ENCODE data around the gene PRSS57.

The PRSS57 gene

DNA sequence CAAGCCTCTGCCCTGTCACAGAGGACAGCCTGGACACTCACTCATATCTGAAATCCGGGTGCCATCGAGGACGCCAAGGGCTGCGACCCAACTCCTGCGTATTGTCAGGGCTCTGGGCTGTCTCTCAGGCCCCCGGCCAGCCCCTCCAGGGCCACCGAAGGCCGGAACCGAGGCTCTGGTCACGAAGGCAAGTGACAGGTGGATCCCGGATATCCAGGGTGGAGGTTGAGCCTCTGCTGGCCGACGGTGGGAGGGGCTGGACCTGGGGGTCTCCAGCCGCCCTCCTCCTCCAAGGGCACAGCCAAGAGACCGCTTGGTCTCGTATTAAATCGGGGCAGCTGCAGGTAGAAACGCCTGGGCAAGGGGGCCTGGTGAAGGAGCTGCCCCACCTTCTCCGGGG, 37.6 kb downstream of the PRSS57 start:
- TF ChIP-seq, protein P1, sequence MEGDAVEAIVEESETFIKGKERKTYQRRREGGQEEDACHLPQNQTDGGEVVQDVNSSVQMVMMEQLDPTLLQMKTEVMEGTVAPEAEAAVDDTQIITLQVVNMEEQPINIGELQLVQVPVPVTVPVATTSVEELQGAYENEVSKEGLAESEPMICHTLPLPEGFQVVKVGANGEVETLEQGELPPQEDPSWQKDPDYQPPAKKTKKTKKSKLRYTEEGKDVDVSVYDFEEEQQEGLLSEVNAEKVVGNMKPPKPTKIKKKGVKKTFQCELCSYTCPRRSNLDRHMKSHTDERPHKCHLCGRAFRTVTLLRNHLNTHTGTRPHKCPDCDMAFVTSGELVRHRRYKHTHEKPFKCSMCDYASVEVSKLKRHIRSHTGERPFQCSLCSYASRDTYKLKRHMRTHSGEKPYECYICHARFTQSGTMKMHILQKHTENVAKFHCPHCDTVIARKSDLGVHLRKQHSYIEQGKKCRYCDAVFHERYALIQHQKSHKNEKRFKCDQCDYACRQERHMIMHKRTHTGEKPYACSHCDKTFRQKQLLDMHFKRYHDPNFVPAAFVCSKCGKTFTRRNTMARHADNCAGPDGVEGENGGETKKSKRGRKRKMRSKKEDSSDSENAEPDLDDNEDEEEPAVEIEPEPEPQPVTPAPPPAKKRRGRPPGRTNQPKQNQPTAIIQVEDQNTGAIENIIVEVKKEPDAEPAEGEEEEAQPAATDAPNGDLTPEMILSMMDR (IDR thresholded peaks at IDR 0.05) = no peak
- no peak overlapping the region for H3K4me3 Mint-ChIP-seq
- H3K36me3 Mint-ChIP-seq (ENCODE audit: low read depth) = peaks cover 5% of the 10 kb centered on the region
- DNase-seq = no peak
- H3K27ac Mint-ChIP-seq = peak overlapping the region; percentile 42
- H3K27me3 Mint-ChIP-seq (ENCODE audit: low read depth, poor library complexity) = no peaks in the 10 kb centered on the region
- peaks cover 41% of the 10 kb centered on the region for H3K4me1 Mint-ChIP-seq
- no peaks in the 10 kb centered on the region for H3K9me3 Mint-ChIP-seq

DNA sequence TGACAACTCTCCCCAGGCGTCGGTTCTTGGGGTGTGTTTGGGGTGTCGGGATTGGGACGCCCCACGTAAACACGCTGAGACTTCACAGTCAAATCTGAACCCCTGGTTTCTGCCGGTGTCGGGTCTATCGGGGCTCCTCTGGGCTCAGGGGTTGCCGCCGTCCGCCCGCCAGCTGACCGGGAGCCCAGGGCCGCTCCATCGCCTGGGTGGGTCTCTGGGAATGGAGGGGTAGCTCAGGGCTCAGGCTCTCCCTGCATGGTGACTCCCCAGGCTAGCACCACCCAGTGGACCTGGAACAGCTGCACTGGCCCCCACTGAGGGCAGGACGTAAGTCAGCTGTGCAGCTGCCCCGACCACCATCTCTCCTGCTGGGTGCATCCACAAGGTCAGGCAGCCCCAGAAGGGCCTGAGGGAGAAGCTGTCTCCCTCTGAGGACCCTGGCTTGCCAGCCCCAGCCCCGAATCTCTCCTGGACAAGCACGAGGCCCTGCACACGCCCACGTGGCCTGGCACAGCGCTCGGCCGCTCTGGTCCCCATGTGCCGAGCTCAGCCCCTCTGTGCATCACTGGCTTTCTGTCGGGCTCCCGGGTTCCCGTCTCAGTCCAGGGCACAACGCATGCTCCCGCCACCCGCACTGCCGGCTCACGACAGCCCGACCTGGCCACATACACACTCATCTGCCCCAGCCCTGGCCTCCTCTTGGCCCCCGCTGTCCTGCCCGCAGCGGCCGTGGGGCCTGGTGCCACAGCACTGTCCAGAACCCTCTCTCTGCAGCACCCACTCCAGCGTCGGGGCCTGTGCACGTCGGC, 38.3 kb downstream of the PRSS57 start:
- peak overlapping the region; percentile 42 for H3K27ac Mint-ChIP-seq

DNA sequence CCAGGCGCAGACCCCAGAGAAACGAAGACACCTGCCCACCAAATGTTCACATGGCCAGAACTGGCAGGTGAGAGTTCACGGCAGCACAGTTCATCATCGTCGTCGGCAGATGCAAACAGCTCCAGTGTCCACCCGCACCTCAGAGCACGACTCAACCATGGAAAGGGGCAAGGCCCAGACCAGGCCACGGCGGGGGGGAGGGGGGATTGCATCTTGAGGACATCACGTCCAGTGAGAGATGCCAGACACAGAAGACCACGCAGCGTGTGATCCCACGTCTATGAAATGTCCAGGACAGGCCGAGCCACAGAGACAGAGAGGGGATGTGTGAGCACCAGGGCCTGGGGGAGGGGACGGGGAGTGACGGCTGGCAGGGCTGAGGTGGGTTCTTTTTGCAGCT, 39.6 kb downstream of the PRSS57 start:
- peaks cover 27% of the 10 kb centered on the region for H3K4me1 Mint-ChIP-seq

More for the DNA sequence above, 38.3 kb downstream of the PRSS57 start:
- peaks cover 40% of the 10 kb centered on the region for H3K4me1 Mint-ChIP-seq
- no peak for DNase-seq
- TF ChIP-seq, protein P1 (IDR thresholded peaks at IDR 0.05) = no peak
- H3K4me3 Mint-ChIP-seq = no peak overlapping the region
- H3K9me3 Mint-ChIP-seq = no peaks in the 10 kb centered on the region
- no peaks in the 10 kb centered on the region for H3K27me3 Mint-ChIP-seq (ENCODE audit: low read depth, poor library complexity)
- peaks cover 5% of the 10 kb centered on the region for H3K36me3 Mint-ChIP-seq (ENCODE audit: low read depth)

DNA sequence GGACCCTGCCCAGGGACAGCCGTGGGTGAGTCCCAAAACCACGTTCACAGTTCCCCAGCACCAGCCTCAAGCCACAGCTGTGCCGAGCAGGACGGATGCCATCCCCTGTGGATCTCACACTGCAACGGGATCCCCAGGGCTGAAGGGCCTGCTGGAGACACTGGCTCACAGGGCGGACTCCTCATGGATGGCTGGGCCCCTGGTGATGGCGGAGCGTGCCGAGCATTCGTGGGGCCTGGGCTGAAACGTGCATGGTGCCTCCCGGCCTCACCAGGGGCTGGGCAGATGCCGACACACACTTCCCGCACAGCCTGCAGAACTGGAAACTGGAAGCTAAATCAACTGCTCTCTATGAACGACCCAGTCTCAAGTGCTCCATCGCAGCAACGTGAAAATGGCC, 41.8 kb downstream of the PRSS57 start:
- H3K36me3 Mint-ChIP-seq (ENCODE audit: low read depth) = peaks cover 5% of the 10 kb centered on the region
- H3K4me1 Mint-ChIP-seq = peaks cover 17% of the 10 kb centered on the region
- no peaks in the 10 kb centered on the region for H3K27me3 Mint-ChIP-seq (ENCODE audit: low read depth, poor library complexity)
- H3K9me3 Mint-ChIP-seq = no peaks in the 10 kb centered on the region
- no peak overlapping the region for H3K4me3 Mint-ChIP-seq
- H3K27ac Mint-ChIP-seq = peak overlapping the region; percentile 87
- DNase-seq = no peak
- TF ChIP-seq, protein P1 (IDR thresholded peaks at IDR 0.05) = no peak

More for the DNA sequence above, 39.6 kb downstream of the PRSS57 start:
- DNase-seq = no peak
- H3K36me3 Mint-ChIP-seq (ENCODE audit: low read depth) = peaks cover 5% of the 10 kb centered on the region
- no peak overlapping the region for H3K4me3 Mint-ChIP-seq
- peak overlapping the region; percentile 97 for H3K27ac Mint-ChIP-seq
- no peaks in the 10 kb centered on the region for H3K9me3 Mint-ChIP-seq
- H3K27me3 Mint-ChIP-seq (ENCODE audit: low read depth, poor library complexity) = no peaks in the 10 kb centered on the region
- TF ChIP-seq, protein P1 (IDR thresholded peaks at IDR 0.05) = no peak

DNA sequence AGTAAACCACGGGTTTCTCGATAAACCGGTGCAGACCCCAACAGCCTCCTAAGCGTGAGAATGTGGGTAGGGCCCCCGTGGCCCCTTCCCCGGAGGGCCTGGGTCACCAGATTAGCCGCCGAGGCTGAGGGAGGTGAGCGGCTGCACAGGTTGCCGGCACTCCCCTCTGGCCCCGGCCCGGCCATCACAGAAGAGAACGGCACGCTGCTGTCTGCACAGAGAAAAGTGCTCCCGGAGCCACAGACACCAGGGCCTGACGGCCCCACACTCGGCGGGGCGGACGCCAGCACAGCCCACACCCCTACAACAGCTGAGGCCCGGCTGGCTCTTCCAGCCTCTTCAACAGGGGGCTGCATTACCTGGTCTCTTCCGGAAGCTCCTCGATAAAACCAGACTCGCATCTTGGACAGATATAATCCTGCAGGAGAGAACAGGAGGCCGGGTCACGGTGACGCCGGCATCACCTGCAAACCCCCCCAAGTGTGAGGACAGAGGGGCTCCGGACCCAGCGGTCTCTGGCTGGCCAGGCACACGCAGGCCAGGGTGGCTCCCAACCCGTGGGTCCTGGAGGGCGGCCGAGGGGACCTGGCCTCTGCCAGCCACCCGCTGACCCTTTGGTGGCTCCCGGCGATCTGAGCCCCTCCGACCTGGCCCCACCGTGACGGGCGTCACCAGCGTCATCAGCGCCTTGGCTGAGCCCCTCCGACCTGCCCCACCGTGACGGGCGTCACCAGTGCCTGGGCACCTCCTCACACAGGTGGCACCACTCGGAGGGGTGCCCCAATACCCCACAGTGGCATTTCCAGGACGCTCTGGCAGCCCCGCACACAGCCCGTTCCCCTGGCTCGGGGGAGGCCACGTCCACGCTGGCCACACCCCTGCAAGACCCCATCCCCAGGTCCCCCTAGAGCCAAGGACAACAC, 42.5 kb downstream of the PRSS57 start:
- peaks cover 17% of the 10 kb centered on the region for H3K4me1 Mint-ChIP-seq
- DNase-seq = no peak
- no peak overlapping the region for H3K27ac Mint-ChIP-seq
- no peaks in the 10 kb centered on the region for H3K27me3 Mint-ChIP-seq (ENCODE audit: low read depth, poor library complexity)
- no peaks in the 10 kb centered on the region for H3K9me3 Mint-ChIP-seq
- TF ChIP-seq, protein P1 (IDR thresholded peaks at IDR 0.05) = no peak
- H3K36me3 Mint-ChIP-seq (ENCODE audit: low read depth) = peaks cover 5% of the 10 kb centered on the region
- no peak overlapping the region for H3K4me3 Mint-ChIP-seq

Data from nephron progenitor cell (in vitro differentiated cells).